ENCODE data around the gene KCNS3.

GRCh38 chr2:17969661-17970060, 91.2 kb downstream of the KCNS3 start:
- TF ChIP-seq YY1 (IDR thresholded peaks at IDR 0.05; ENCODE audit: low read depth): no peak
- TF ChIP-seq CTCF (IDR thresholded peaks at IDR 0.05): no peak
- TF ChIP-seq FOXM1 (IDR thresholded peaks at IDR 0.05; ENCODE audit: low read depth): no peak
- TF ChIP-seq EP300 (IDR thresholded peaks at IDR 0.05; ENCODE audit: borderline replicate concordance in 1 of 2, low read depth in 1 of 2, low read length in 1 of 2): no peak
- TF ChIP-seq RFX5 (IDR thresholded peaks at IDR 0.05; ENCODE audit: low read length): no peak
- no peak for TF ChIP-seq MXI1 (IDR thresholded peaks at IDR 0.05; ENCODE audit: low read depth, low read length)
- no peak for TF ChIP-seq REST (IDR thresholded peaks at IDR 0.05; ENCODE audit: low read depth, low read length)
- TF ChIP-seq SIN3A (IDR thresholded peaks at IDR 0.05; ENCODE audit: borderline replicate concordance, low read depth, low read length): no peak
